HG03521 (cell line): ENCODE results near the gene IL17RC.
"Not testable (repeated sequence)": the region's sequence is repeated elsewhere in the genome, so short reads cannot be mapped to it uniquely, and the experiment has no call there.

Experiments
- ATAC-seq: cut with Tn5 transposase; IDR thresholded peaks from one replicate; pipeline ENCODE4 v1.9.1; 2021; ENCODE audit warnings: mild to moderate bottlenecking, moderate library complexity; ENCODE audit not compliant: unreplicated experiment

IL17RC gene

DNA sequence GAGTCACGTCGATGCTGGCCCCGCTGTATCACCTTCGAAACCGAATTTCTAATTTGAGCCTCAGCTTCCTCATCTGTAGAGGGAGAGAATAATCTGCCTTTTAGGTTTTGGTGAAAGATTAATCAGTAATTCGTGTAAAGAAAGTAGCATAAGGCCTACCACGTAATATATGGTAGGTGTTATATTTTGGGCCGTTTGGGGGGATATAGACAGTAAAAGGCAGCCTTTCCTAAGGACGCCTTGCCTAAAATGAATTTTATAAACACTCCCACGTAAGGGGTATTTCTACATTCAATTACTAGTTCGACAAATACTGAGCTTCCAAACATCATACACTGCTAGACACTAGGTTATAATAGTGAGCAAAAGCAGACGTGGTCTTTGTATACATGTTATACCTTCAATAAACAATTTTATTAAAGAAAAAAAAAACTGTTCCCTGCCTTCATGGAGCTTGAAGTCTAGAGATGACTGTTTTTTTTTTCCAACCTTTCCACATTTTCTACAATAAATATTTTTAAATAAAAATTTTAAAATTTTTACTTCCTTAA lies 25.8 kb upstream of the IL17RC start:
- no peak for ATAC-seq

- no peak for ATAC-seq
These were observed 23.2 kb upstream of the IL17RC start for GRCh38 chr3:9893739-9894138.

- not testable (repeated sequence) for ATAC-seq
These were observed 21.2 kb upstream of the IL17RC start for GRCh38 chr3:9895715-9896114.

- ATAC-seq, result not testable (repeated sequence)
These were observed 20.0 kb upstream of the IL17RC start for GRCh38 chr3:9896755-9897407.

DNA sequence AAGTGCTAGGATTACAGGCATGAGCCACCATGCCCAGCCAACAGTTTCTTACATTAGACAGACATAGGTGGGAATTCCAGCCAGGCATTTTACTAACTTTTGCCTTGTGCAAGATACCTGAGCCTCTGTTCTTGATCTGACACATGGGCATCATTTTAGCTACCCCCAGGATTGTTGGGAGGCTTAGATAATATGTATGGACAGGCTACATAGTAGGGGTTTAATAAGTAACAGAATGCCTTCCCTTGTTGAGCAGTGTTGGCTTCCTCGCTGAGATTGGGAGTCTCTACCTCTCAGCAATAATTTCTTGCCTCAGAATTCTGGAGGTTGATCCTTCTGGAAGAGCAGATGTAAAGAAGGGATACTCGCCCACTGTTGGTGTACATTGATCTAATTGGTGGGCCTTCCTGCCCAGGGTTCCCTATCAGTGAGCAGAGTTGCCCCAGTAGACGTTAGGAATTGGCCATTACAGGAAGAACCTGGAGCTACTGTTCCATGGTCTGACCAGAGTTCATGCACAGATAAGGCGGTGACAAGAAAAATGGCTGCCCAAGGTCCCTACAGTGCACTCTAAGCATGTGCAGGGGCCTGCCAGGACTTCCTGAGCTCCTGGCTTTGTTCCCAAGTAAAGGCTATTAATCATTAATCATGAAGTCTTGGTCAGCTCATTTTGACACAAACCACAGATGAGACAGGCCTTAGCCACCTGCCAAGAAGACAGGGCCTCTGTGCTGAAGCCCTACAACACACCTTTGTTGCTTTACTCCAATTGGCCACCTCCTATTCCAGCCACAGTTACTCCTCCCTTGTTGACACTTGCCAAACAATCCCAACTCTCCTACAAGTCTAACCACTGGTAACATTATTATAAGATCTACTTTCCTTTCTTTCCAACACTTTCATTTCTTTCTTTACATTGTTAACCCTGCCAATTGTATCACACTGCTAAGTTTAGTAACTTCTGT lies 19.2 kb upstream of the IL17RC start:
- ATAC-seq, result no peak

GRCh38 chr3:9898467-9899241 lies 18.2 kb upstream of the IL17RC start:
- no peak for ATAC-seq

DNA sequence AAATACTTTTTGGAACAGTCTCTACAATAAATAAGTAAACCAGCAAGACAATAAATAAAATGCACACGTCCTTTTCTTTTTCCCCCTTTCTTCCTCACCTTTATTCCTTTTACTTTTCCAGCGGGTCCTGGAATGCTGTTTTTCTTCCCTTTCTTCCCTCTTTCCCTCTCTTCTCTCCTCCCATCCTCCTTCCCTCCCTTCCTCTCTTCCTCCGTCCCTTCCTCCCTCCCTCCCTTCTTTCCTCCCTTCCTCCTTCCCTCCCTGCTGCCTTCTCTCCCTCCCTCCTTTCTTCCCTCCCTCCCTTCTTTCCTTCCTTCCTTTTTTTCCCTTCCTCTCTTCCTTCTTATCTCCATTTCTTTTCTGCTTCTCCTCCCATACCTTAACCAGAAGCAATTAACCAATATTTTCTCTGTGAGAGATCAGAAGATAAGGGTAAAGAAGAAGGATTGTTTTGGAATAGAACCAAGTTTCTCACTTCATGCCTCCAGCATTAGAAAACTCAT lies 17.6 kb upstream of the IL17RC start:
- ATAC-seq, result no peak

DNA sequence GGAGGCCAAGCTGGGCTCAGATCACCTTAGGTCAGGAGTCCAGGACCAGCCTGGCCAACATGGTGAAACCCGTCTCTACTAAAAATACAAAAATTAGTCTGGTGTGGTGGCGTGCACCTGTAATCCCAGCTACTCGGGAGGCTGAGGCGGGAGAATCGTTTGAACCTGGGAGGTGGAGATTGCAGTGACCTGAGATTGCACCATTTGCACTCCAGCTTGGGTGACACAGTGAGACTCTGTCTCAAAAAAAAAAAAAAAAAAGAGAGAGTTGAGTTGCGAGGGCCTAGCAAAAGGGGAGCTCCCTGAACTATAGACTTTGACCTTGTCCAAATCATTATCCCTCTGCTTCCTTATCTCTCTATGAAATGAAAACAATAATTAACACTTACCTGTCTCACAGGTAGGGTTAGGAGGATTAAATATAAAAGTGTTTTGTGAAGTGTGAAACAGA lies 15.9 kb upstream of the IL17RC start:
- not testable (repeated sequence) for ATAC-seq

- ATAC-seq, result no peak
These were observed 14.9 kb upstream of the IL17RC start for GRCh38 chr3:9901967-9902366.

- ATAC-seq, result no peak
These were observed 14.3 kb upstream of the IL17RC start, which contains the start of gene IL17RE for GRCh38 chr3:9902372-9903237. Gene IL17RE (plus strand): TSS chr3:9902848. CDS start chr3:9902933, 85 bp downstream.

- ATAC-seq, result no peak
These were observed 13.7 kb upstream of the IL17RC start for GRCh38 chr3:9903238-9903624.

DNA sequence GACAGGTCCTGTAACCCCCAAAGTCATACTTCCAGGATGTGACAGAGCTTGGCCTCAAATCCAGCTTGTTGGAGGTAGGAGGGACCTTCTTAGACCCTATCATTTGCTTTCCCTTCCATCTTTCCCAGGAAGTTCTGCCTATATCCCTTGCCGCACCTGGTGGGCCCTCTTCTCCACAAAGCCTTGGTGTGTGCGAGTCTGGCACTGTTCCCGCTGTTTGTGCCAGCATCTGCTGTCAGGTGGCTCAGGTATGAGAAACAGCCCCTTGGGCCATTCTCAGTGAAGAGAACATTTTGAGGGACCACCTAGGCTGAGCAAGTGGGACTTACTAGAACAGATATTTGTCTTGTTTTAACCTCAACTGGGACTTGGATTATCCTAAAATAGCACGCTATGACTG lies 13.0 kb upstream of the IL17RC start:
- ATAC-seq, result no peak

DNA sequence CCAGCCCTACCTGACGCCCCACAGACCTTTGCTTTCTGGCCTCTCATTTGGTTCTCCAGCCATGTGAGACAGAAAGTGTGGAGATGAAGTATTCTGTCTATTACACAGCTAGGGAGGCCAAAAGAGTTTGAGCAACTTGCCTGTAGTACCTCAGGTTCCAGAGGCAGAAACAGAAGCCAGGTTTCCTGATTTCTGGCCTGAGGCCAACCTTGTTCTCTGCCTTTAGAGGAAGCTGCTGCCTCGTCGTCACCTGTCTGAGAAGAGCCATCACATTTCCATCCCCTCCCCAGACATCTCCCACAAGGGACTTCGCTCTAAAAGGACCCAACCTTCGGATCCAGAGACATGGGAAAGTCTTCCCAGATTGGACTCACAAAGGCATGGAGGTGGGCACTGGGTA lies 10.4 kb upstream of the IL17RC start:
- no peak for ATAC-seq

- no peak for ATAC-seq
These were observed 8.6 kb upstream of the IL17RC start for GRCh38 chr3:9908286-9908685.

DNA sequence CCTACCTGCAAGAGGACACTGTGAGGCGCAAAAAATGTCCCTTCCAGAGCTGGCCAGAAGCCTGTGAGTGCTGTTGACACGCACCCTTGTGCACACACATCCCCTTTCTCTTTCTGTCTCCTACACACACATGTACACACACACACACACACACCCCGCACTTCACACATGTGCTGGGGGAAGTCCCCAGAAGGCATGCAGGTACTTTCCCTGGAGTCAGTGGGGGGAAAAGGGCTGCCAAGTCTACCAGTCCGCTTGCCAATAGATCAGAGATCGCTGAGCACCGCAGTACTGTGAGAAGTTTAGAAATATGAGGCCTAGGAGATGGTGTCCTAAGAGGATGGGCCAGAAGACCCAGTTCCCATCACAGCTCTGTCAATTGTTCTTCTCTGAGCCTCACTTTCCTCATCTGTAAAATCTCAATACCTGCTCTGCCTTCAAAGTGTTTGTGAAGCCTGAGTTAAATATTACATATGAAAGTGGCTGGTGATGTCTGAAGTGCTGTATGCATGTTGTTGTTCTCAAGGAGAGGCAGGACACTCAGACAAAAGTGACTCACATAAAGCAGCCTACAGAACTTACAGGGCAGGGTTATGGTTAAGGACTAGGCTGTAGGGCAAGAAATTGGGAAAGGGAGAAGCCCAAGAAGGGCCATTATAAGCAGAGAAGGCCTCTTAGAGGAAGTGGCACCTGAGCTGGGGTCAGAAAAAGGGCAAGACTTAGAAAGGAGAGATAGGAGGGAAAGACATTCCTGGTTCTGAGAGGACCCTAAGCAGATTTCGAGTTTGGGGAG lies 7.5 kb upstream of the IL17RC start:
- ATAC-seq, result no peak

- no peak for ATAC-seq
These were observed 5.0 kb upstream of the IL17RC start for GRCh38 chr3:9911863-9912262.

DNA sequence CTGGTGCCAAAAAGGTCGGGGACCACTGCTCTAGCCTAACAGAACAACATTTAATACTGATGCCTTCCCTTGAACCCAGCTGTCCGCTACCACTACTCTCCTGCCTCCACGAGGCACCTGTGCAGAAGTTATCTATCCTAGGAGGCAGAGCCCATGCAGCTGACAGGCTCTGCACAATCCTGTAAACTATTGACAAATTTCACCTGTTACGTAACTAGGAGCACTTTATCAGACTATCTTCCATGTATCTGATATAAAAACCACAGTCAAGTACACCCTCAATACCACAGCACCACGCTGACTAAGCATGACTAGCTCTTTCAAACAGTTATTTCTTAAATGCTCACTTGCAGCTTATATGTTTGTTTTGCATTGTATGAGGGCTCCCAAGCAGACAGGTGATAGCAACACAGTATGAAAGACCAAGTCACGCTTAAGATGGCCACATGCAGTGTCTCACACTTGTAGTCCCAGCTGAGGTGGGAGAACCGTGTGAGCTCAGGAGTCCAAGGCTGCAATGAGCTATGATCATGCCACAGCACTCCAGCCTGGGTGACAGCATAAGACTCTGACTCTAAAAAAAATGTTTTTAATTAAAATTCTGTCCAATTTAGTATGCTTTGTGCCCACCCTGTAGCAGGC lies 4.5 kb upstream of the IL17RC start:
- no peak for ATAC-seq

- no peak for ATAC-seq
These were observed 3.3 kb upstream of the IL17RC start for GRCh38 chr3:9913601-9914000.
